Astrocyte (in vitro differentiated cells and primary cell): Measurements from ENCODE around the gene TFDP2. TPM values are rescaled to one million over a fixed set of nuclear protein-coding genes. Genes with fewer than 3 reads are reported as not detected.

ENCODE experiments used
- DNase-seq: peaks from one replicate; pipeline ENCODE4 v3.0.0-alpha.2; 2010; ENCODE audit warnings: low read depth
- FAIRE-seq: peaks from 2 replicates; lab custom pipeline; 2011; peaks lifted over from hg19 to GRCh38; lab: Jason Lieb, UNC
- H2AFZ ChIP-seq: 2 replicates; pipeline ENCODE4 v1.6.0; 2012; ENCODE audit warnings: low read depth, low read length, inconsistent platforms
- H3K27ac ChIP-seq: 2 replicates; pipeline ENCODE4 v1.5.1; 2011; ENCODE audit warnings: low read depth, low read length, inconsistent platforms
- H3K27me3 ChIP-seq: 2 replicates; pipeline ENCODE4 v1.6.0; 2011; ENCODE audit warnings: low read length, inconsistent platforms; ENCODE audit not compliant: insufficient read depth
- H3K36me3 ChIP-seq: 2 replicates; pipeline ENCODE4 v1.5.1; 2011; ENCODE audit warnings: low read length, inconsistent platforms; ENCODE audit not compliant: insufficient read depth
- H3K4me1 ChIP-seq: 2 replicates; pipeline ENCODE4 v1.5.1; 2011; ENCODE audit warnings: low read length, inconsistent platforms; ENCODE audit not compliant: insufficient read depth
- H3K4me2 ChIP-seq: 2 replicates; pipeline ENCODE4 v1.6.0; 2012; ENCODE audit warnings: low read length, inconsistent platforms
- H3K4me3 ChIP-seq: 2 replicates; pipeline ENCODE4 v1.5.1; 2011; ENCODE audit warnings: low read depth, mild to moderate bottlenecking, low read length, inconsistent platforms; ENCODE audit not compliant: insufficient read depth
- H3K79me2 ChIP-seq: 2 replicates; pipeline ENCODE4 v1.6.0; 2012; ENCODE audit warnings: mild to moderate bottlenecking, low read length, inconsistent platforms; ENCODE audit not compliant: insufficient read depth
- H3K9ac ChIP-seq: 2 replicates; pipeline ENCODE4 v1.6.0; 2012; ENCODE audit warnings: mild to moderate bottlenecking, low read length, inconsistent platforms
- H3K9me3 ChIP-seq: 2 replicates; pipeline ENCODE4 v1.5.1; 2012; ENCODE audit warnings: low read depth, mild to moderate bottlenecking, low read length, inconsistent platforms; ENCODE audit not compliant: insufficient read depth
- H4K20me1 ChIP-seq: 2 replicates; pipeline ENCODE4 v1.6.0; 2012; ENCODE audit warnings: low read length, inconsistent platforms; ENCODE audit not compliant: insufficient read depth
- H3K27ac Mint-ChIP-seq: one replicate; pipeline ENCODE4 v1.8.0; 2021; ENCODE audit warnings: mild to moderate bottlenecking, mixed read lengths; ENCODE audit not compliant: unreplicated experiment
- H3K27me3 Mint-ChIP-seq: one replicate; pipeline ENCODE4 v1.8.0; 2021; ENCODE audit warnings: low read depth, mixed read lengths; ENCODE audit not compliant: unreplicated experiment
- H3K36me3 Mint-ChIP-seq: one replicate; pipeline ENCODE4 v1.8.0; 2021; ENCODE audit warnings: low read depth, mixed read lengths; ENCODE audit not compliant: unreplicated experiment
- H3K4me1 Mint-ChIP-seq: one replicate; pipeline ENCODE4 v1.8.0; 2021; ENCODE audit warnings: low read depth, mixed read lengths; ENCODE audit not compliant: unreplicated experiment
- H3K4me3 Mint-ChIP-seq: one replicate; pipeline ENCODE4 v1.8.0; 2021; ENCODE audit warnings: mild to moderate bottlenecking, moderate library complexity, mixed read lengths; ENCODE audit not compliant: unreplicated experiment
- H3K9me3 Mint-ChIP-seq: one replicate; pipeline ENCODE4 v1.8.0; 2021; ENCODE audit warnings: mild to moderate bottlenecking, mixed read lengths; ENCODE audit not compliant: unreplicated experiment
- EZH2 ChIP-seq: IDR thresholded peaks from 2 replicates; pipeline ENCODE4 v1.6.1; 2012; ENCODE audit warnings: mild to moderate bottlenecking, low read length, inconsistent platforms; ENCODE audit not compliant: insufficient read depth
- total RNA-seq: library from RNA; stranded (reverse); gene quantifications from 2 replicates; pipeline ENCODE4 v1.2.1, GENCODE V29; 2021
- TF ChIP-seq, protein P1 (sequence below): IDR thresholded peaks from 2 replicates; pipeline ENCODE4 v1.5.1; 2011; ENCODE audit warnings: low read depth, mild to moderate bottlenecking, inconsistent platforms, low read length, moderate library complexity; ENCODE audit not compliant: insufficient read depth

The TFDP2 gene
- total RNA-seq, 1 donor from 2014 or later, result 51.0 TPM

DNA sequence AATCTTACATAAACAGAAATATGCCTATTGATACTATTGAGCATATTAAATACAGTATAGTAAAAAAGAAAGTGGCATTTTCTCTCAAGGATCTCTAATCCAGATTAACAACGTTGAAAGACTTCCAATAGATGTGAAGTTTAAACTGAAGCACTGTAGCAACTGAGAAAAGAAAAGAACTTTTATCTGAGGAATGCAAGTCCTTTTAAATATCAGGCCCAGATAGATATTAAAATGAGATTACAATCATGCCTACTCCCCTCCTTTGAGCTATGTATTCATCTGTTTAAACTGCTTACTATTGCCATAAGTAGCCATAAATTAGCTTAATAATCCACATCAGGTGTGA is 102.3 kb downstream of the TFDP2 start:
- H3K27ac ChIP-seq, result no peak overlapping the region
- no peaks in the 10 kb centered on the region for H3K4me1 ChIP-seq
- FAIRE-seq (peak; percentile 45), DNase-seq (no peak)
- Mint-ChIP-seq H3K36me3 (peaks cover 4% of the 10 kb centered on the region), H3K9me3 (no peaks in the 10 kb centered on the region), H3K27ac (no peak overlapping the region), H3K4me1 (no peaks in the 10 kb centered on the region), H3K27me3 (no peaks in the 10 kb centered on the region), H3K4me3 (no peak overlapping the region)
- TF ChIP-seq, protein P1, sequence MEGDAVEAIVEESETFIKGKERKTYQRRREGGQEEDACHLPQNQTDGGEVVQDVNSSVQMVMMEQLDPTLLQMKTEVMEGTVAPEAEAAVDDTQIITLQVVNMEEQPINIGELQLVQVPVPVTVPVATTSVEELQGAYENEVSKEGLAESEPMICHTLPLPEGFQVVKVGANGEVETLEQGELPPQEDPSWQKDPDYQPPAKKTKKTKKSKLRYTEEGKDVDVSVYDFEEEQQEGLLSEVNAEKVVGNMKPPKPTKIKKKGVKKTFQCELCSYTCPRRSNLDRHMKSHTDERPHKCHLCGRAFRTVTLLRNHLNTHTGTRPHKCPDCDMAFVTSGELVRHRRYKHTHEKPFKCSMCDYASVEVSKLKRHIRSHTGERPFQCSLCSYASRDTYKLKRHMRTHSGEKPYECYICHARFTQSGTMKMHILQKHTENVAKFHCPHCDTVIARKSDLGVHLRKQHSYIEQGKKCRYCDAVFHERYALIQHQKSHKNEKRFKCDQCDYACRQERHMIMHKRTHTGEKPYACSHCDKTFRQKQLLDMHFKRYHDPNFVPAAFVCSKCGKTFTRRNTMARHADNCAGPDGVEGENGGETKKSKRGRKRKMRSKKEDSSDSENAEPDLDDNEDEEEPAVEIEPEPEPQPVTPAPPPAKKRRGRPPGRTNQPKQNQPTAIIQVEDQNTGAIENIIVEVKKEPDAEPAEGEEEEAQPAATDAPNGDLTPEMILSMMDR, result no peak
- no peak for TF ChIP-seq EZH2
- no peak overlapping the region for H2AFZ ChIP-seq
- no peak overlapping the region for H3K9ac ChIP-seq
- H3K4me2 ChIP-seq, result no peak overlapping the region
- H3K36me3 ChIP-seq, result no peaks in the 10 kb centered on the region
- no peaks in the 10 kb centered on the region for H4K20me1 ChIP-seq
- H3K27me3 ChIP-seq, result no peaks in the 10 kb centered on the region
- H3K9me3 ChIP-seq, result no peaks in the 10 kb centered on the region
- no peaks in the 10 kb centered on the region for H3K79me2 ChIP-seq
- H3K4me3 ChIP-seq, result no peak overlapping the region

DNA sequence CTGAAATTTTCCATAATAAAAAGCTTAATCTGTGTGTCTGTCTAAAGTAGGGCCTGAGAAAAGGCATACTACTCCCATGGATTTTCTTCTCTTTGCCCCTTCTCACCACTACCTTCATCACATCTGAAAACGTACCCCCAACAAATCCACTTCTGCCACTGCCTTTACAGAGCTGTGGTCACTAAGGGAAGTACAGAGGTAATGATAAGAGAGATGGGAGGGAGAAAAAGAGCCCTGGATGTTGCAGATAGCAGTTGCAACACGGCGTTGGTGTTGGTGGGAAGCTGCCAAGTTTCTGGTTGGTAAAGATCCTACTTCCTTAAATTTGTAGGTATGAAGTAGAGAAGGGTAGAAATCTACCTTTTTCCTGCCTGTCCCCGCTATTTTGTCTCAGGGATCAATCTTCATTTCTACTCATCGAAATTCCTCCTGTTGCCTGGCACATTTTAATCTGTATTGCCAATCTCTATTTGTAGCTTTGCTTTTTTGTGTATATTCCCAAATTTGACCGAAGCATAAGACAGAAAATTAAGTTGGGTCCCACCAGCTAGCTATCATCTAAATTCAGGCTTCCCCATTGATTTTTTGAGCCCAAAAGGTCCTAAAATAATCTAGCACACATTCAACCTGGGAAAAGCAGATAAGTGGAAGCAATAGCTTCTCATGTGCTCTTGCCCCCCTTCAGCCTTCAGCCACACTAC is 102.9 kb downstream of the TFDP2 start:
- Histone ChIP-seq H3K79me2 (no peaks in the 10 kb centered on the region), H3K27ac (no peak overlapping the region), H2AFZ (no peak overlapping the region), H3K27me3 (no peaks in the 10 kb centered on the region), H3K9me3 (no peaks in the 10 kb centered on the region), H3K4me3 (no peak overlapping the region), H3K9ac (no peak overlapping the region), H3K4me1 (no peaks in the 10 kb centered on the region), H3K4me2 (no peak overlapping the region), H3K36me3 (no peaks in the 10 kb centered on the region), H4K20me1 (no peaks in the 10 kb centered on the region)
- TF ChIP-seq, protein P1, result no peak
- TF ChIP-seq EZH2, result no peak
- no peak for FAIRE-seq
- H3K27ac Mint-ChIP-seq, result no peak overlapping the region
- H3K9me3 Mint-ChIP-seq, result no peaks in the 10 kb centered on the region
- DNase-seq, result no peak
- no peak overlapping the region for H3K4me3 Mint-ChIP-seq
- no peaks in the 10 kb centered on the region for H3K4me1 Mint-ChIP-seq
- H3K36me3 Mint-ChIP-seq, result peaks cover 4% of the 10 kb centered on the region
- H3K27me3 Mint-ChIP-seq, result no peaks in the 10 kb centered on the region

DNA sequence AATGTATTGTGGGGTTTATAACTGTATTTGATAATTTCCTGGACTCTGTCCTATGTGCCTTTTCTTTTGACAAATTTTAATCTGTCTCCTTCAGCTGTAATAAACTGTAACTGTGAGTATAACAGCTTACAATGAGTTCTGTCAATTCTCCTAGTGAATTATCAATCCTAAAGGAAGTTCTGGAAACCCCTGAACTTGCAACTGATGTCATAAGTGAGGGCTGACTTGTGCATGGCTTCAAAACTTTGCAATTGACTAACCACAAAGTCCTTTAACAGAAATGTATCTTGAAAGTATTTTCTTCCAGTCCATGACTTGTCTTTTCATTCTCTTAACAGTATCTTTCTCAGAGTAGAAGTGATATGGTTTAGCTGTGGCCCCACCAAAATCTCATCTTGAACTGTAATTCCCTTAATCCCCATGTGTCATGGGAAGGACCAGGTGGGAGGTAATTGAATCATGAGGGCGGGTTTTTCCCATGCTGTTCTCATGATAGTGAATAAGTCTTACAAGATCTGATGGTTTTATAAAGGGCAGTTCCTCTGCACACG is 108.3 kb downstream of the TFDP2 start:
- no peaks in the 10 kb centered on the region for H3K9me3 Mint-ChIP-seq
- TF ChIP-seq, protein P1, result no peak
- FAIRE-seq, result no peak
- no peak overlapping the region for H3K27ac ChIP-seq
- H3K9ac ChIP-seq, result no peak overlapping the region
- DNase-seq, result no peak
- H3K27ac Mint-ChIP-seq, result no peak overlapping the region
- H3K4me3 ChIP-seq, result no peak overlapping the region
- H3K36me3 Mint-ChIP-seq, result peaks cover 4% of the 10 kb centered on the region
- no peaks in the 10 kb centered on the region for H3K27me3 ChIP-seq
- no peaks in the 10 kb centered on the region for H3K27me3 Mint-ChIP-seq
- H3K4me1 Mint-ChIP-seq, result peaks cover 4% of the 10 kb centered on the region
- H2AFZ ChIP-seq, result no peak overlapping the region
- no peaks in the 10 kb centered on the region for H4K20me1 ChIP-seq
- no peaks in the 10 kb centered on the region for H3K4me1 ChIP-seq
- no peaks in the 10 kb centered on the region for H3K36me3 ChIP-seq
- no peaks in the 10 kb centered on the region for H3K9me3 ChIP-seq
- H3K79me2 ChIP-seq, result no peaks in the 10 kb centered on the region
- H3K4me3 Mint-ChIP-seq, result no peak overlapping the region
- no peak overlapping the region for H3K4me2 ChIP-seq
